GM19328 (cell line): ENCODE measurements around the gene PDE8A.
"Not testable (repeated sequence)": the region's sequence is repeated elsewhere in the genome, so short reads cannot be mapped to it uniquely, and the experiment has no call there.

ENCODE experiments used
- ATAC-seq: cut with Tn5 transposase; IDR thresholded peaks from one replicate; pipeline ENCODE4 v1.9.1; 2021; ENCODE audit warnings: mild to moderate bottlenecking, moderate library complexity; ENCODE audit not compliant: unreplicated experiment

PDE8A gene

DNA sequence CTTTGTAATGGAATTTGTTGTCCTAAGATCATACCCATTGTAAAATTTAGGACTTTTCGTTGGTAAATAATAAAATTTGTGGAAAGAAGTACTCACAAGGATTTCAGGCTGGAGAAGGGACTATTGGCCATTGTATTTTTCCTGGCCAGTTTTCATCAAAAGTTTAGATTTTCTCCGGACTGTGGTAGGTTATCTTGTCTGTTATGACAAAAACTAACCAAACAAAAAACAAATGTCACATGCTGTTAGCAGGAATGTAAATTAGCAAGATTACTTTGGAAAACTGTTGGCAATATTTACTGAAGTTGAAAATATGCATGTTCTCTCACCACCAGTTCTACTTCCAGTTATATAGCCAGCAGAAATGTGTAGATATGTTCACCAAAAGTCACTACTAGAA, 27.8 kb downstream of the PDE8A start:
- ATAC-seq = no peak

DNA sequence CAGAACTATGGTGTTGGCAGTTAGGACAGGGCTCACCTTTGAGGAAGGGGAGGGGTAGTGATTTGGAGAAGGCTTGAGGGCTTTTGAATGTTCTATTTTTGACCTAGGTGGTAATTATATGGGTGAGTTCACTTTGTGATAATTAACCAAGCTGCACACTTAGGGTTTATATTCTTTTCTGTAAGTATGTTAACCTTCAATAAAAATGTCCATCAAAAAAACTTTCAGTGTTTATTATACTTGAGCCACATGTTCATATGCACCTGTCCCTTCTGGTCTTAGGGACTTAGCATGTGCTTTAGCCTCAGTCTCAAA, 28.4 kb downstream of the PDE8A start:
- ATAC-seq = no peak

DNA sequence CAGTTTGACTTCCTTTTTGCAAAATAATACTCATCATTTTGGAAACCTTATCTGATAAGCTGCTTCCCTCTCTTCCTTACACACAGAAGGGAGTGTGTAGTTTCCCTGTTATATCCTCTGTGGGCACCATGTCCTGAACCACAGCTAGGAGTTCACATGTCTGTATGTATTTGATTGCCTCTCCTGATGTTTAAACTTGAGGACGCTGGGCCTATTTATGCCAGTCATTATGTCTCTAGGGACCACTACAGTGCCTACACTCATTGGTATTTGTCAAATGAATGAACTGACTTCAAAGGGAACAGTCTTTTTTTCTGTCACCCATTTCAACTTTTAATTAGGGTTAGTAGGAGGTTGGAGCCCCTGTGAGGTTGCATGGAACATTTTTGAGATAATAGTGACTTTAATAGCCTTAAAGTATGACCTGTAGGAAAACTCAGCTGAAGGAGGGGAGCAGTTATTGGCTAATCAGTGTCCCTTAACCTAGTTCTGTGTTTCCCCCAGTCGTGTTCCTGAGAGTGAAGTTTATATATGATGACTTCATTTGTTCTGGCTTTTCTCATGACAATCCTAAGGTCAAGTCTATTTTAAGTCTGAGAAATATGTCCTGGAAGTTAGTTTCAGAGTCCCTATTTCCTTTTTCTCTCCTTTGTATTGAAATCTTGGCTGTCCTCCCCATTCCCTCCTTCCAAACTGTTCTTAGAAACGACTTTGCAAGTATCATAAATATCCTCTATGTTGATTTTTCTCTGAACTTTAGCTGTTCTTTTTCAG, 28.9 kb downstream of the PDE8A start:
- ATAC-seq = no peak

DNA sequence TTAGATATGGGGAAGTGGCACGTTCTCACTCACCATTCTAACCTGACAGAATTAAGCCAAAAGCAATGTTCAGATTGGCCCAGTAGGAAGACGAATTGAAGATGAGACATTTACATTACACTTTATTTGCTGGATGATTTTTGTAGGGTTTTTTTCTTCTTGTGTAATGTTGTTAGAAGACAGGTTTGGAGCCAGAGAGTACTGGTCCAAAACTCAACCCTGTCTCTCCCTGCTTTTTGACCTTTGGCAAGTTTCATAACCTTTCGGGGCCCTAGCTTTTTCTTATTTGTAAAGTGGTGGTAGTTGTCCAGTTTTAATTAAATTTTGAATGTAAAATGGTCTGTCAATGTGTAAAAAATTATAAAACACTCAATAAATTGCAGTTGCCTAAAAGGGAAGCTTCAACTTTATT, 29.5 kb downstream of the PDE8A start:
- ATAC-seq = no peak

DNA sequence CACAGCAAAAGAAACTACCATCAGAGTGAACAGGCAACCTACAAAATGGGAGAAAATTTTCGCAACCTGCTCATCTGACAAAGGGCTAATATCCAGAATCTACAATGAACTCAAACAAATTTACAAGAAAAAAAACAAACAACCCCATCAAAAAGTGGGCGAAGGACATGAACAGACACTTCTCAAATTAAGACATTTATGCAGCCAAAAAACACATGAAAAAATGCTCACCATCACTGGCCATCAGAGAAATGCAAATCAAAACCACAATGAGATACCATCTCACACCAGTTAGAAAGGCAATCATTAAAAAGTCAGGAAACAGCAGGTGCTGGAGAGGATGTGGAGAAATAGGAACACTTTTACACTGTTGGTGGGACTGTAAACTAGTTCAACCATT, 30.1 kb downstream of the PDE8A start:
- ATAC-seq = not testable (repeated sequence)

DNA sequence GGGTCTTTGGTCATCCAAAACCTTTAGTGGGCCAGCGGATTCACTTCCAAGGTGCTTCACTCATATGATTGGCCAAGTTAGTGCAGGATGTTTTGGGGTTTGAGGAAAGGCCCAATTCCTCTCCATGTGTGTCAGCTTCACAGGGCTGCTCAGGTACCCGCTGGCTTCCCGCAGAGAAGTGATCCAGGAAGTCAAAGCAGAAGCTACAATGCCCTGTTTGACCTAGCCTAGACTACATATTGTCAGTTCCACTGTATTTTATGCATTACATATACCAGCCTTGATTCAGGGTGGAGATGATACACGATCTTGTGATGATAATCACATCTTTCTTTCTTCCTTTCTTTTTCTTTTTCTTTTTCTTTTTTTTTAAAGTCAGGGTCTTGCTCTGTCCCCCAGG, 32.1 kb downstream of the PDE8A start:
- ATAC-seq = no peak

DNA sequence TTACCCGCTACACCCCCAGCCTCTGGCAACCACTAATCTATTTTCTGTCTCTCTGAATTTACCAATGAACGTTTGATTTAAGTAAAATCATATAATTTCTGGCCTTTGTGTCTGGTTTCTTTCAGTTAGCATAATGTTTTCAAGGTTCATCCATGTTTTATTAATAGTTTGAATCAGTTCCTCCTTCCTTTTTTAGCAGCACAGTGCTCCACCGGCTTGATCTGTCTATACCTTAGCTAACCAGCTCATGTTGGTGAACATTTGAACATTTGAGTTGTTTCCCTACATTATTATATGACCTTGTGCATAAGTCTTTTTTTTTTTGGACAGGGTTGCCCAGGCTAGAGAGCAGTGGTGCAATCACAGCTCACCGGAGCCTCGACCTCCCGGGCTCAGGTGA, 33.3 kb downstream of the PDE8A start:
- ATAC-seq = no peak

DNA sequence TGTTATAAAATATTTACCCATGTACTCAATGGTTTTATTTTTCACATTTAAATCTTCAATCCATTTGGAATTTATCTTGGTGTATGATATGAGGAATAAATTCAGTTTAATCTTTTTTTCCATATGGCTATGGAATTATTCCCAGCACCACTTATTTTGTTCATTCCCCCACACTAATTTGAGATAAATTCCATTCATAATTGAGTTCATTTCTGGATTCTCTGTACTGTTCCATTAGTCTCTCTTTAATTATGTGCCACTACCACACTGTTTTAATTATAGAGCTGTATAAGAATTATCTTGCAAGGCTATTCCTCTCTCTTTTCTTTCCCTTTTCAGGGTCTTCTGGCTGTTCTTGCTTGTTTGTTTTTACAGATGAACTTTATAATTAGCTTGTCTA, 34.6 kb downstream of the PDE8A start:
- ATAC-seq = no peak

DNA sequence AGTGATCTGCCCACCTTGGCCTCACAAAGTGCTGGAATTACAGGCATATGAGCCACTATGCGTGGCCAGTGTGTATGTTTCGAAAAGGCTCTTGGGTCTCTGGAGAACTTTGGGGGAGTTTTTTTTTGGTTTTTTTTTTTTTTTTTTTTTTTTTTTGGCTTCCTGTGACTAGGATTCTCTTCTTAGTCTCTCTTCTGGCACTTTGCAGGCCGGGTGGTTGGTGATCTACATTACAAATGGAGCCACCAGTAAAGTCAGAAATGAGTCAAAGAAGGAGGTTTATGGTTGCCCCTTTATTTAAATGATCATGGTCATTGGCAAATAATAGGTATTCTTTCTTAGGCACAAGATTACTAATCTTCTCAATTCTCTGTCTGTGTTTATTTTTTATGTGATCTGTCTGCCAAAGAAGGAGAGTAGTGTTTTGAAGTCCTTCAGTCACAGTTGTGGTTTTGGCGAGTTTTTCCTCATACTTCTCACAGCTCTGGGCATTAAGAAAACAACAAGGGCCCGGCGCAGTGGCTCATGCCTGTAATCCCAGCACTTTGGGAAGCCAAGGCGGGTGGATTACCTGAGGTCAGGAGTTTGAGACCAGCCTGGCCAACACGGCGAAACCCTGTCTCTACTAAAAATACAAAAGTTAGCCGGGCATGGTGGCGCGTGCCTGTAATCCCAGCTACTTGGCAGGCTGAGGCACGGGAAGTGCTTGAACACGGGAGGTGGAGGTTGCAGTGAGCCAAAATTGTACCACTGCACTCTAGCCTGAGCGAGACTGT, 38.3 kb downstream of the PDE8A start:
- ATAC-seq = no peak

DNA sequence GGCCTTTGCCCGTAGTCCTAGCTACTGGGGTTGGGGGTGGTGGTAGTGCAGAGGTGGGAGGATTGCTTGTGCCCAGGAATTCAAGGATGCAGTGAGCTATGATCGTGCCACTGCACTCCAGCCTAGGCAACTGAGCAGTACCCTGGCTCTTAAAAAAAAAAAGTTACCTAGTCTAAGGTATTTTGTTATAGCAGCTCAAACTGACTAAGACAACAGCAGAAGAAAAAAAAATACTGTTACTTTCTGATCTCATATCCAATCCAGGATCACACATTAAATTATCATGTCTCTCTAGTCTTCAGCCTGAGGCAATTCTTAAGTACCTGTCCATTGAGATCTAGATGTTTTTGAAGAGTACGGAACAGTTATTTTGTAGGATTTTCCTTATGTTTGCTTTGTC, 39.8 kb downstream of the PDE8A start:
- no peak for ATAC-seq

DNA sequence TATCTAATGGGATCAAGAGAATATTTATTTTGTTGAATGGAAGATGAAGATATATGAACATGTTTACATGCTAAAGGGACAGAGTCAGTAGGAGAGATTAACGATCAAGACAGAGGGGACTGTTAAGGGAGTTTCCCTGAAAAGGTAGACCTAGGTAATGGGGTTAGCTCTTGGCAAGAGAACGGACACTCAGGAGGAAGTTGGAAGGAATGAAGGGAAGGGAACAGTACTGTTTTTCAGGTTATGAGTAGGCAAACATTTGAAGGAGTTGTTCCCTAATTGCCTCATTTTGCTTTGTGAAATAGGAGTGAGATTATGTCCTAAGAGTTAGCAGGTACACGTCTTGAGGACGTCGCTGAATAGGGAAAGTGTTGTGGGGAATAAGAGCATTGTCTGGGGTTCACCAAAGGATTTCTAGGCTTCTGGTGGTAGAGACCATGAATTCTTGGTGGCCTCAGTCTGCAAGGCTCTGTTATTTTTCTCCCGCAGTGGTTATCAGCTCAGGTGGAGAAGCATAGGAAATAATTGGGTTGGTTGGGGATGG, 41.3 kb downstream of the PDE8A start:
- no peak for ATAC-seq

DNA sequence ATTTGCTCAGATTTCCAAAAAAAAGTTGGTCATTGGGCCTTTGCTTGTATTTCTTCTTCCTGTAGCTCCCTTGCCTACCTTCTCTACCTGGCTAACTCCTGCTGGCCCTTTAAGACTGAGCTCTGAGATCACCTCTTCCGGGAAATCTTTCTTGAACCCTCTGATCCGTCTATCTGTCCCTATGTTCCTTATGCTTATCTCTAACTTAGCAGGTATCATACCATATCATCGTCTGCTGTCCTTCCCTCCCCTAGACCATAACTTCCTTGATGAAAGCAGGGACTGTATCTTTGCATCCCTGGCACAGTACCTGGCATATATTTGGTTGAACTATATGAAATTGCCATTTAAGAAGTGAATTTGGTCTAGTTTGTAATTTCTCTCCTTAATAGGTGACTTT, 42.3 kb downstream of the PDE8A start:
- no peak for ATAC-seq

DNA sequence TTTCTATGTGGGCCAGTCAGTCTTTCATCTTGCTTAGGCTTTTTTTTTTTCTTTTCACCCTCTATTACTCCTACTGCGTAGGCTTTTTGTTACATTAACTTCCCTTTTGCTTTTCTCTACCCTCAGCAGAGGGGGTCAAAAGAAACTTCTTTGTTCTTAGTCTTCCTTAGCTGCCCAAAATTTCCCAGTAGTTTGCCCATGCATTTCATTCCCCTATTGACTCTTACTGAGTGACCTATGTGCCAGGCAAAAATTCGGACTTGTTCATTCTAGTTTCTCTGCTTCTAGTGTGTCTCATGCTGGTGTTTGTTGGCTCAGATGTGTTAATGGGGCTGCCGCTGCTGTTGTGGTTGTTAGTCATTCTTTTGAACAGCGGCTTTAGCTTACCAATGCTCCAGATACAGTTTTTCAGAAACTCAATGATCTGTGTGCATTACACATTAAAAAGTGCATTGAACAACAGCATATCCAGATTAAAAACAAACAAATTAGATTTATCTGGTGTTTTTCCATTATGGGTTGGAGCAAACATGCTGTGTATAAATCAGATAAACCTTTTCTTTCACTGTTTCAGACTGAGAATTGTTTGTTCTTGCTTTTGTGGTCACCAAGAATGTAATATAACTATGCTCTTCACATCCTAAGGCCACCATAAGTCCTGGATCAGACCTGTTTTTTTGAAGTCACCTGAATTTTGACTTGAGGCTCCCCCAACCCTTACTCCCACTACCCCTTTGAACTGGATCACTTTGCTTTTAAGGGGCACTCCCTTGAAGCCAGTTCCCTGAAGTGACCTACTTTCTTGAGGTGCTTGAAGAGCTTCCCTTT, 43.1 kb downstream of the PDE8A start:
- ATAC-seq = no peak

DNA sequence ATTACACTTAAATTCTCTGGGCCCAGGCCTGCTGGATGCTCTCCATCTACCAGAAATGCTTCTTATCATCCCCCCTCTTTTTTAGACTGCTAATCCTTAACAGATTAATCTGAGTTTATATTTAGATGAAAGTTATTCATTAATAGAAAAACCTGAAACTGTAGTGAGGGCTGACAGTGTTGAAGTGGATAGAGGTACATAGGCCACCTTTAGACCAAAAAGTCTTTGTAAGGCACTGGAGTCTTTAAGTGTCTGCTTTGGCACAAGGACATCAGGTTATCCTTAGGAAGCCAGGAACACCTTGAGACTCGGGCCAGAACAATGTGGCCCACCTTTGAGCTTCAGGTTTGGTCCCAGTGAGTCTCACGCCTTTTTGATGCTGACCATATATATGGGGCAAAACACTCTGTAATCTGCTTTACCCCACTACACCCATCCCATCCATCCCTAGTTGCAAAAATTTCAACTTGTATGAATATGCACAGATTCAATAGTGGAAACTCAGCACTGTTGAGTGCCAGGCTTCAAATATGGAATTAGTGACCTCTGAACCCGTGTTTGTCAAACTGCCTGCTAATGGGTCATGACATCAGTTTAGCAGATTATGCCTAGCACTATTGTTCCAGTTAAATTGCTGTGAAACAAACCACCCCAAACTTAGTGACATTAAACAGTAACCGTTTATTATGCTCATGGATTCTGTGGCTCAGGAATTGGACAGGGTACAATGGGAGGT, 44.0 kb downstream of the PDE8A start:
- ATAC-seq = no peak

DNA sequence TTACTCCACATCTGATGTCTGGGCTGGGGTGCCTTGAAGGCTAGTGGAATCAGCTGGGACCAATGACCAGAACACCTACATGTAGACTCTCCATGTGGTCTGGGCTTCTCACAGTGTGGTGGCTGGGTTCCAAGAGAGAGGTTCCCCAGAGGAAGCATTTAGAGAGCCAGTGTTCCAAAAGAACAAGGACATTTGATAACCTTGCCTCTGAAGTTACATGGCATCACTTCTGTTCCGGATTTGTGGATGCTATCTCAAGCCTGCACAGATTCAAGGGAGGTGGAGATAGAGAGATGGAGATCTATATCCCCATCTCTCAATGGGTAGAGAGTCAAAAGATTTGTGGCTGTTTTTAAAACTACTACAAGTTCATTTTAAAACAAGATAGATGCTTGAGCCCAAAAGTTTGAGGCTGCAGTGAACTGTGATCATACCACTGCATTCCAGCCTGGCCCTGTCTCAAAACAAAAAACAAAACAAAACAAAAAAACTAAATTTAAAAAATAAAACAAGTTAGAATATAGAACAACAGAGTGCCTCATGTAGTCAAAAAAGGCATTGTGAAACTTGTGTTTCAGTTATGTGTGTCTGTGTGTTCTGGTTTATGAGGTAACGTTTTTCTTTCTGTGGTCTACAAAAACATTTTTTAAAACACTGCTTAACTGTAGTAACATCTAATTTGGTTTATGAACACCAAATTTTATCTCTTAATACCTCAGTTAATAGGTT, 44.8 kb downstream of the PDE8A start:
- ATAC-seq = no peak

DNA sequence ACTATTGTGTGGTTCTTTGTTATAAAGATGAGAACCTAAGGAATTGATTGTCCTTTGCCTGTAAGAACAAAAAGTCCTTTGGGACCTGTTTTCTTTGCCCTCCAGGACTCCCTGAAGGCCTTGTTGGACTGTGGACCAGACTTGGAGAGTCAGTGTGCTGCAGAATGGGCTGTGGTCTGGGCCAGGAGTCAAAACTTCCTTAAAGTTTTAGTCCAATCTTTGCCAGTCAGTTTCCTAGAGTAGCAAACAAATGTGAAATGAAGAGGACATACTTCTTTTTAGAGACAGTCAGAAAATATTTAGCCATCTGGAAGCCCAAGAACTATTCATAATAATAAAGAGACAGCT, 45.4 kb downstream of the PDE8A start:
- ATAC-seq = no peak

DNA sequence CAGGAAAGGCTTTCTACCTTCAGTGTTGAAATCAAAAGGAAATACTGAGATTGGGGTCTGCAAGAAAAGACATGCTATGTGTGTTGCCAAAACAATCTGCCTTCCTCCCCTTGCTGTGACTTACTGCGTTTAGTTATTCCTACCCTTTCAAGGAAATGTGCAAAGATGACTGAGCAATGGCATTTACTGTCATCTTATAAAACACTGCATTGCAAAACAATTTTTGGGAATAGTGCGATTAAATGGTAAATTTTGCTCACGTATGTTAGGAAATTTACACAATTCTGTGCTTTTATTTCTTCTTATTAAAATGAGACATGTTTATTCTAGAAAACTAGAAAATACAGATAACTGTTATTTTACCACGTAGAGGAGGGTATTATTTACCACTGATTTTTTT, 45.8 kb downstream of the PDE8A start:
- ATAC-seq = no peak

DNA sequence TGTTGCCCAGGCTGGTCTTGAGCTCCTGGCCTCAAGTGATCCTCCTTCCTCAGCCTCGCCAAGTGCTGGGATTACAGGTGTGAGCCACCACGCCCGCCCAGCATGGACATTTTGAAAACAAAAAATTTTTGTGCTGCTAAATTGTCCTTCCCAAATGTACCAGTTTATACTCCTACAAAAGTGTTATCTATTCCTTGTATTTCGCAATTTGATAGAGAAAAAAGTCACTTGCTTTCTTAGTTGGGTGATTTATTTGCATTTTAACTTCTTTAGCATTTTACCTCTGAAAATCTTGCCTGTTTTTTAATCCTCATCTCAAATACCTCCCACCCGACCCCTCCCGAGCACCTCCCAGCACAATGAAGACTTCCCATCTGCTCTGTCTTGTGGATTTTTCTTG, 46.8 kb downstream of the PDE8A start:
- no peak for ATAC-seq

DNA sequence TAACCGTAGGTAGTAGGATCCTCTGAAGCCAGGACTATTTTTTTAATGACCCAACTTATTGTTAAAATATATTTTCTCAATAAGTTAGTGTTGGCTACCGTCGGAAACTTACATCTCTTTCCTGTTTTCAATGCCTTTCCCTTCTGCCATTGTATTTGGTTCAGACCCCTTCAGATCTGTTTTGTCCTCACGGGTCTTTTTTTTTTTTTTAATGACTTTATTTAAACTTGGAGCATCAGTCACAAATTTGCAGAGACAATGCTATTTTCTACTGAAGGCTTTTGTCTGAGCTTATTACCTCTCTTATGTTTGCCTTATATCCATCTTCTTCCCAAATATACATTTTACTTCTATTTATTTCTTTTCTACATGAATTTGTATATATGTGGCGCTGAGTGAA, 47.6 kb downstream of the PDE8A start:
- ATAC-seq = no peak

DNA sequence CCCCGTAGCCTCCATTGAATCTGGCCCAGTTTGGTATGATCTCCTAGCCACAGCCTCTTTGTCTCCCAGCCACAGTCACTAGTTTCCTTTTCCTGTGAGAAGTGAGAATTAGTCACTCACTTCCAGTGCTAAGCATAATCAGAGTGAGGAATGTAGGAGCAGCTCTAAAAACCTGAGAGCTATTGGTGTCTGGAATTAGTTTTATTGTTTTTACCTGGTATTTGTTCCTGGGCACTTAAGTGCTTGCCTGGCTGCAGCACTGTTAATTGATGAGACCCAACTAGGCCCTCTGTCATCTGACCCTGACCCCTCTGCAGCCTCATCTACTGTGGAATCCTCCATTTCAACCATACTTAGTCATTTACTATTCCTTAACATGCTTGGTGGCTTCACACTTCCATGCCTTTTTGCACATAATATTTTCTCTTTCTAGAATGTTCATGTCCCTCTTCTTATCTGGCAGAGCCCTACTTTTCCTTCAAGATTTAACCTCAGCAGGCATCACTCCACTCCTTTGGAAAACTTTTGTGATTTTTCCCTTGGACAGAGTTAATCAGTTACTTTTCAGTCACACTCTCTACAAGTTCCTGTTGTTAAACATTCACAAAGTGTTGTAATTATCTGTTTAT, 48.8 kb downstream of the PDE8A start:
- ATAC-seq = no peak
